GM12878 (cell line): ENCODE measurements around the gene JPT1.

Source experiments
- ASH2L ChIP-seq: fragments of 300-600, 200-600 bp; sonication (generic); IDR thresholded peaks from 2 replicates; pipeline ENCODE4 v1.6.1; 2017; ENCODE audit warnings: low read depth, mild to moderate bottlenecking, borderline replicate concordance
- BHLHE40 ChIP-seq, 2 experiments: fragments of 450-650 bp in 1 of 2; IDR thresholded peaks; 2 replicates each; pipeline ENCODE4 v1.6.1; 2011 to 2017; ENCODE audit warnings: low read depth in 2 of 2, borderline replicate concordance in 1 of 2, improper control_type of control experiment in 1 of 2, low read length in 1 of 2, mild to moderate bottlenecking in 1 of 2
- CHD1 ChIP-seq: IDR thresholded peaks from 2 replicates; pipeline ENCODE4 v1.6.1; 2012; ENCODE audit warnings: low read depth, low read length, improper control_type of control experiment
- EP300 ChIP-seq, 2 experiments: fragments of 150-350 bp in 1 of 2; IDR thresholded peaks; 2 replicates each; pipeline ENCODE4 v1.6.1; 2011 to 2012; ENCODE audit warnings: low read depth in 2 of 2, low read length in 2 of 2, borderline replicate concordance in 1 of 2, improper control_type of control experiment in 1 of 2, inconsistent platforms in 1 of 2; ENCODE audit not compliant: control insufficient read depth in 1 of 2
- POLR2A ChIP-seq: IDR thresholded peaks from 2 replicates; pipeline ENCODE4 v1.6.1; 2011; ENCODE audit warnings: low read depth, mild to moderate bottlenecking, low read length
- RAD21 ChIP-seq: IDR thresholded peaks from 2 replicates; pipeline ENCODE4 v1.6.1; 2011; ENCODE audit warnings: mild to moderate bottlenecking, low read depth, low read length, moderate library complexity; ENCODE audit not compliant: insufficient read depth
- RFX5 ChIP-seq: IDR thresholded peaks from 2 replicates; pipeline ENCODE4 v1.6.1; 2011; ENCODE audit warnings: low read depth, low read length, improper control_type of control experiment
- TF ChIP-seq, protein P1 (sequence below): IDR thresholded peaks from 2 replicates; pipeline ENCODE4 v1.6.1; 2012; ENCODE audit warnings: low read length, inconsistent platforms
- TF ChIP-seq, protein P2 (sequence below), 3 experiments: IDR thresholded peaks in 2 of 3; conservative IDR thresholded peaks in 1 of 3; 2 replicates each; pipeline ENCODE4 v1.5.1; 2011; ENCODE audit warnings: low read depth in 3 of 3, low read length in 3 of 3, mild to moderate bottlenecking in 3 of 3, control low read depth in 2 of 3, moderate library complexity in 2 of 3, inconsistent platforms in 1 of 3, mixed read lengths in 1 of 3; ENCODE audit not compliant: control insufficient read depth in 2 of 3, insufficient read depth in 1 of 3; ENCODE audit errors: extremely low read depth in 1 of 3
- TF ChIP-seq, protein P3 (sequence below): IDR thresholded peaks from 2 replicates; pipeline ENCODE4 v1.6.1; 2012; ENCODE audit warnings: low read depth, low read length, improper control_type of control experiment
- TF ChIP-seq, protein P4 (sequence below): fragments of 450-650 bp; IDR thresholded peaks from 2 replicates; pipeline ENCODE4 v1.6.1; 2017; ENCODE audit warnings: antibody characterized with exemption, mild to moderate bottlenecking, moderate library complexity

DNA sequence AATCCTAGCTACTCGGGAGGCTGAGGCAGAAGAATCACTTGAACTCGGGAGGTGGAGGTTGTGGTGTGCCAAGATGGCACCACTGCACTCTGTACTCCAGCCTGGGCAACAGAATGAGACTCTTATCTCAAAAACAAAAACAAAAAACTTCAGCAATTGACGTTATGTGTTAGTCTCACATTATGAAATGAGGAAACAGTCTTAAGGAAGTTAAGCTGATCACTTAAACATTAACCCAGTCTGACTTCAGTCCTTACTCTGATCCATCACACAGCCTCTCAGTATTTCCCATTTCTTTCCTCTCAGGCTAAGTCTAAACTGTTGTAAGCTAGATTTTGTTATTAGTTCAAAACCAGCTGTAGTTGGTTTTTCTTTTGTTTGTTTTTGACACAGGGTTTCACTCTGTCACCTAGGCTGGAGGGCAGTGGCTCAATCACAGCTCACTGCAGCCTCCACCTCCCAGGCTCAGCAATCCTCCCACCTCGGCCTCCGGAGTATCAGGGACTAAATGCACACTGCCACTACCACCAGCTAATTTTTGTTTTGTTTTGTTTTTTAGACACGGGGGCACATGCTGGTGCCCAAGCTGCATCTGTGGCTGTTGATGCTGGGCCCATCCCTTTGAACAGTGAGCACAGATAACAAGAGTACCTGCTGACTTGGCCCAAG, 6.3 kb downstream of the JPT1 start:
- TF ChIP-seq, protein P1, sequence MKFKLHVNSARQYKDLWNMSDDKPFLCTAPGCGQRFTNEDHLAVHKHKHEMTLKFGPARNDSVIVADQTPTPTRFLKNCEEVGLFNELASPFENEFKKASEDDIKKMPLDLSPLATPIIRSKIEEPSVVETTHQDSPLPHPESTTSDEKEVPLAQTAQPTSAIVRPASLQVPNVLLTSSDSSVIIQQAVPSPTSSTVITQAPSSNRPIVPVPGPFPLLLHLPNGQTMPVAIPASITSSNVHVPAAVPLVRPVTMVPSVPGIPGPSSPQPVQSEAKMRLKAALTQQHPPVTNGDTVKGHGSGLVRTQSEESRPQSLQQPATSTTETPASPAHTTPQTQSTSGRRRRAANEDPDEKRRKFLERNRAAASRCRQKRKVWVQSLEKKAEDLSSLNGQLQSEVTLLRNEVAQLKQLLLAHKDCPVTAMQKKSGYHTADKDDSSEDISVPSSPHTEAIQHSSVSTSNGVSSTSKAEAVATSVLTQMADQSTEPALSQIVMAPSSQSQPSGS: no peak
- TF ChIP-seq EP300 (IDR thresholded peaks at IDR 0.05; ENCODE audit: borderline replicate concordance in 1 of 2, control insufficient read depth in 1 of 2, low read depth in 2 of 2, low read length in 2 of 2) (no peak), BHLHE40 (IDR thresholded peaks at IDR 0.05; ENCODE audit: borderline replicate concordance in 1 of 2, low read depth in 2 of 2, low read length in 1 of 2) (no peak), CHD1 (no peak), ASH2L (no peak), POLR2A (no peak), RFX5 (no peak), RAD21 (no peak)
- TF ChIP-seq, protein P2, sequence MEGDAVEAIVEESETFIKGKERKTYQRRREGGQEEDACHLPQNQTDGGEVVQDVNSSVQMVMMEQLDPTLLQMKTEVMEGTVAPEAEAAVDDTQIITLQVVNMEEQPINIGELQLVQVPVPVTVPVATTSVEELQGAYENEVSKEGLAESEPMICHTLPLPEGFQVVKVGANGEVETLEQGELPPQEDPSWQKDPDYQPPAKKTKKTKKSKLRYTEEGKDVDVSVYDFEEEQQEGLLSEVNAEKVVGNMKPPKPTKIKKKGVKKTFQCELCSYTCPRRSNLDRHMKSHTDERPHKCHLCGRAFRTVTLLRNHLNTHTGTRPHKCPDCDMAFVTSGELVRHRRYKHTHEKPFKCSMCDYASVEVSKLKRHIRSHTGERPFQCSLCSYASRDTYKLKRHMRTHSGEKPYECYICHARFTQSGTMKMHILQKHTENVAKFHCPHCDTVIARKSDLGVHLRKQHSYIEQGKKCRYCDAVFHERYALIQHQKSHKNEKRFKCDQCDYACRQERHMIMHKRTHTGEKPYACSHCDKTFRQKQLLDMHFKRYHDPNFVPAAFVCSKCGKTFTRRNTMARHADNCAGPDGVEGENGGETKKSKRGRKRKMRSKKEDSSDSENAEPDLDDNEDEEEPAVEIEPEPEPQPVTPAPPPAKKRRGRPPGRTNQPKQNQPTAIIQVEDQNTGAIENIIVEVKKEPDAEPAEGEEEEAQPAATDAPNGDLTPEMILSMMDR (IDR thresholded peaks at IDR 0.05 in 2 of 3, conservative IDR thresholded peaks at IDR 0.05 in 1 of 3; ENCODE audit: control insufficient read depth in 2 of 3, extremely low read depth in 1 of 3, insufficient read depth in 1 of 3, low read depth in 3 of 3, low read length in 3 of 3): no peak
- TF ChIP-seq, protein P3, sequence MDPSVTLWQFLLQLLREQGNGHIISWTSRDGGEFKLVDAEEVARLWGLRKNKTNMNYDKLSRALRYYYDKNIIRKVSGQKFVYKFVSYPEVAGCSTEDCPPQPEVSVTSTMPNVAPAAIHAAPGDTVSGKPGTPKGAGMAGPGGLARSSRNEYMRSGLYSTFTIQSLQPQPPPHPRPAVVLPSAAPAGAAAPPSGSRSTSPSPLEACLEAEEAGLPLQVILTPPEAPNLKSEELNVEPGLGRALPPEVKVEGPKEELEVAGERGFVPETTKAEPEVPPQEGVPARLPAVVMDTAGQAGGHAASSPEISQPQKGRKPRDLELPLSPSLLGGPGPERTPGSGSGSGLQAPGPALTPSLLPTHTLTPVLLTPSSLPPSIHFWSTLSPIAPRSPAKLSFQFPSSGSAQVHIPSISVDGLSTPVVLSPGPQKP: no peak
- TF ChIP-seq, protein P4, sequence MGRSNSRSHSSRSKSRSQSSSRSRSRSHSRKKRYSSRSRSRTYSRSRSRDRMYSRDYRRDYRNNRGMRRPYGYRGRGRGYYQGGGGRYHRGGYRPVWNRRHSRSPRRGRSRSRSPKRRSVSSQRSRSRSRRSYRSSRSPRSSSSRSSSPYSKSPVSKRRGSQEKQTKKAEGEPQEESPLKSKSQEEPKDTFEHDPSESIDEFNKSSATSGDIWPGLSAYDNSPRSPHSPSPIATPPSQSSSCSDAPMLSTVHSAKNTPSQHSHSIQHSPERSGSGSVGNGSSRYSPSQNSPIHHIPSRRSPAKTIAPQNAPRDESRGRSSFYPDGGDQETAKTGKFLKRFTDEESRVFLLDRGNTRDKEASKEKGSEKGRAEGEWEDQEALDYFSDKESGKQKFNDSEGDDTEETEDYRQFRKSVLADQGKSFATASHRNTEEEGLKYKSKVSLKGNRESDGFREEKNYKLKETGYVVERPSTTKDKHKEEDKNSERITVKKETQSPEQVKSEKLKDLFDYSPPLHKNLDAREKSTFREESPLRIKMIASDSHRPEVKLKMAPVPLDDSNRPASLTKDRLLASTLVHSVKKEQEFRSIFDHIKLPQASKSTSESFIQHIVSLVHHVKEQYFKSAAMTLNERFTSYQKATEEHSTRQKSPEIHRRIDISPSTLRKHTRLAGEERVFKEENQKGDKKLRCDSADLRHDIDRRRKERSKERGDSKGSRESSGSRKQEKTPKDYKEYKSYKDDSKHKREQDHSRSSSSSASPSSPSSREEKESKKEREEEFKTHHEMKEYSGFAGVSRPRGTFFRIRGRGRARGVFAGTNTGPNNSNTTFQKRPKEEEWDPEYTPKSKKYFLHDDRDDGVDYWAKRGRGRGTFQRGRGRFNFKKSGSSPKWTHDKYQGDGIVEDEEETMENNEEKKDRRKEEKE: no peak
